Mesothelial cell of epicardium (in vitro differentiated cells): ENCODE measurements around the gene MAP7. TPM values are rescaled to one million over a fixed set of nuclear protein-coding genes. Genes with fewer than 3 reads are reported as not detected.

ENCODE experiments used
- DNase-seq, 2 experiments: peaks; one replicate each; pipeline ENCODE4 v3.0.0; 2021; ENCODE audit warnings: low spot score in 2 of 2; ENCODE audit not compliant: unreplicated experiment in 2 of 2
- H3K27ac Mint-ChIP-seq: 2 replicates; pipeline ENCODE4 v1.8.0; 2021; ENCODE audit warnings: mixed read lengths
- H3K27me3 Mint-ChIP-seq: 2 replicates; pipeline ENCODE4 v1.8.0; 2021; ENCODE audit warnings: low read depth, mixed read lengths
- H3K36me3 Mint-ChIP-seq: 2 replicates; pipeline ENCODE4 v1.8.0; 2021; ENCODE audit warnings: mixed read lengths
- H3K4me1 Mint-ChIP-seq: 2 replicates; pipeline ENCODE4 v1.8.0; 2021; ENCODE audit warnings: mixed read lengths
- H3K4me3 Mint-ChIP-seq: 2 replicates; pipeline ENCODE4 v1.8.0; 2021; ENCODE audit warnings: mild to moderate bottlenecking, moderate library complexity, mixed read lengths
- H3K9me3 Mint-ChIP-seq: 2 replicates; pipeline ENCODE4 v1.8.0; 2021; ENCODE audit warnings: mixed read lengths
- total RNA-seq: library from RNA; stranded (reverse); gene quantifications from 3 replicates; pipeline ENCODE4 v1.2.1, GENCODE V29; 2021
- TF ChIP-seq, protein P1 (sequence below): fragments of 200-600 bp; sonication (generic); IDR thresholded peaks from one replicate; pipeline ENCODE4 v1.5.0; 2021; ENCODE audit warnings: antibody characterized with exemption; ENCODE audit not compliant: unreplicated experiment

MAP7 gene
- total RNA-seq, 1 donor from 2014 or later: 15.1 TPM

DNA sequence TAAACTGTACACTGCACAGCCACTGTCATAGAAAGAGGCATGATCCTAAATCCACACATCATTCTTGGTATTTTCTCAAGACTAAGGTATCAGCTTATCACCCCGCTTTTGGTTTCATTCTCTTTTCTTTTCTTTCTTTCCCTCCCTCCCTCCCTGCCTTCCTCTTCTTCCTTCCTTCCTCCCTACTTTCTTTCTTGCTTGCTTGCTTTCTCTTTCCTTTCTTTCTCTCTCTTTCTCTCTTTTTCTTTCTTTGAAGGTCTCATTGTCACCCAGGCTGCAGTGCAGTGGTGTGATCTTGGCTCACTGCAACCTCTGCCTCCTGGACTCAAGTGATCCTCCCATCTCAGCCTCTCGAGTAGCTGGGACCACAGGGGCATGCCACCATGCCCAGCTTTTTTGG, 81.1 kb downstream of the MAP7 start:
- Mint-ChIP-seq H3K36me3 (no peaks in the 10 kb centered on the region), H3K4me1 (peaks cover 3% of the 10 kb centered on the region), H3K27ac (no peak overlapping the region), H3K9me3 (no peaks in the 10 kb centered on the region), H3K4me3 (no peak overlapping the region), H3K27me3 (no peaks in the 10 kb centered on the region)
- TF ChIP-seq, protein P1, sequence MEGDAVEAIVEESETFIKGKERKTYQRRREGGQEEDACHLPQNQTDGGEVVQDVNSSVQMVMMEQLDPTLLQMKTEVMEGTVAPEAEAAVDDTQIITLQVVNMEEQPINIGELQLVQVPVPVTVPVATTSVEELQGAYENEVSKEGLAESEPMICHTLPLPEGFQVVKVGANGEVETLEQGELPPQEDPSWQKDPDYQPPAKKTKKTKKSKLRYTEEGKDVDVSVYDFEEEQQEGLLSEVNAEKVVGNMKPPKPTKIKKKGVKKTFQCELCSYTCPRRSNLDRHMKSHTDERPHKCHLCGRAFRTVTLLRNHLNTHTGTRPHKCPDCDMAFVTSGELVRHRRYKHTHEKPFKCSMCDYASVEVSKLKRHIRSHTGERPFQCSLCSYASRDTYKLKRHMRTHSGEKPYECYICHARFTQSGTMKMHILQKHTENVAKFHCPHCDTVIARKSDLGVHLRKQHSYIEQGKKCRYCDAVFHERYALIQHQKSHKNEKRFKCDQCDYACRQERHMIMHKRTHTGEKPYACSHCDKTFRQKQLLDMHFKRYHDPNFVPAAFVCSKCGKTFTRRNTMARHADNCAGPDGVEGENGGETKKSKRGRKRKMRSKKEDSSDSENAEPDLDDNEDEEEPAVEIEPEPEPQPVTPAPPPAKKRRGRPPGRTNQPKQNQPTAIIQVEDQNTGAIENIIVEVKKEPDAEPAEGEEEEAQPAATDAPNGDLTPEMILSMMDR: no peak
- no peak for DNase-seq

DNA sequence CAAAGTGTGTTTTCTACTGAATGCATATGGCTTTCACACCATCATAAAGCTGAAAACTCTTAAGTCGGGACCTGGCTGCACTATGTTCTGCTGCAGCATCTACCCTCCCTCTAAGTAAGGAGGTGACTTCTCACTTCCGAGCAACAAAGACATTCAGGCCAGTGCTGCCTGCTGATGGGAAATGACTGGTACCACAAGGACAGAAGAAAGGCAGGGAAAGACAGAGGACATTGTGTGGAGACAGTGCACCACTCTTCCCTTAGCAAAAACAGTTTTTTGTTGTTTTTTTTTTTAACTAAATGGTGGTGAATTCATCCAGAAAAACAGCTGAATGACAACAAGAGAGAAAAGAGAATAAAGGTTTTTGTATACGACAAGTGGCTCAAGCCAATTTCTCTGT, 81.5 kb downstream of the MAP7 start:
- peaks cover 3% of the 10 kb centered on the region for H3K4me1 Mint-ChIP-seq
- TF ChIP-seq, protein P1: no peak

DNA sequence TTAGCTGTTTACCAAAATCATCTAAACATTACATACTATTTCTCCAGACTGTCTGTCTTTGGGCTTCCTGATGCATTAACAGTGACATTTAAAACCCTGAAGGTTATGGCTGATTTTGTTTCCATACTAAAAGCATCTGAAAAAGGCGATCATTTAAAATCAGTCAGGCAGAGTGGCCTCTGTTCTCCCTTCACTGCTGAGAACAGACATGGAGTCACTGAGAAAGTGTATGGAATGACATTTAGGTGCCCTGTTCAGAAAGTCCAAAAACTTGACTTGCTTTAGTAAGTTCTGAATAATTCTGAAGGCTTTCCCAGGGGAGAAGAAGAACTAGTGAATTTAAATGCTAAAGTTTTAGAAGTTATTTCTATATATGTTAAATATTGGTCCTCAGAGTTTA, 83.0 kb downstream of the MAP7 start:
- Mint-ChIP-seq H3K36me3 (no peaks in the 10 kb centered on the region), H3K9me3 (no peaks in the 10 kb centered on the region), H3K27me3 (no peaks in the 10 kb centered on the region), H3K4me1 (peaks cover 3% of the 10 kb centered on the region), H3K4me3 (no peak overlapping the region), H3K27ac (no peak overlapping the region)
- TF ChIP-seq, protein P1: no peak
- DNase-seq: no peak

More for the DNA sequence above, 81.5 kb downstream of the MAP7 start:
- no peak overlapping the region for H3K4me3 Mint-ChIP-seq
- no peak overlapping the region for H3K27ac Mint-ChIP-seq
- no peaks in the 10 kb centered on the region for H3K27me3 Mint-ChIP-seq
- no peak for DNase-seq
- no peaks in the 10 kb centered on the region for H3K36me3 Mint-ChIP-seq
- no peaks in the 10 kb centered on the region for H3K9me3 Mint-ChIP-seq

DNA sequence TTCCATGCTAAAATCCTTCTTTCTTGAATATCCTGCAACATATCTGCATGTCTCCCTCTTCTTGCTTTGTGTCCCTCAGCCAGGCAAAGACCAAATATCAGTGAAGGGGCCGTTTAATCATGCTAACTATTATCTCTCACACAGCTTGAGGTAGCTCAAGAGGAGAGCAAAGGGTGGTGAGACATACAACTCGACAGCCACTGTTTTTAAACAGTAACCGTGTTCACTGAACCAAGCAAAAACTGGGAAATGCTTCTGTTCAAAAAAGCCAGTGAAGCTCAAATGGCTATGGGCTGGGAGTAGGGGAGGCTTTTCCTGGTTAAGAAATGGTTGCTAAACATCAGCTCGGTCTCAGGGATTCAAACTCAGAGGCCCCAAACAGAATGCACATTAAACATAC, 83.4 kb downstream of the MAP7 start:
- H3K27me3 Mint-ChIP-seq: no peaks in the 10 kb centered on the region
- no peak overlapping the region for H3K27ac Mint-ChIP-seq
- TF ChIP-seq, protein P1: no peak
- peaks cover 3% of the 10 kb centered on the region for H3K4me1 Mint-ChIP-seq
- H3K36me3 Mint-ChIP-seq: no peaks in the 10 kb centered on the region
- no peak for DNase-seq
- H3K9me3 Mint-ChIP-seq: no peaks in the 10 kb centered on the region
- H3K4me3 Mint-ChIP-seq: no peak overlapping the region

DNA sequence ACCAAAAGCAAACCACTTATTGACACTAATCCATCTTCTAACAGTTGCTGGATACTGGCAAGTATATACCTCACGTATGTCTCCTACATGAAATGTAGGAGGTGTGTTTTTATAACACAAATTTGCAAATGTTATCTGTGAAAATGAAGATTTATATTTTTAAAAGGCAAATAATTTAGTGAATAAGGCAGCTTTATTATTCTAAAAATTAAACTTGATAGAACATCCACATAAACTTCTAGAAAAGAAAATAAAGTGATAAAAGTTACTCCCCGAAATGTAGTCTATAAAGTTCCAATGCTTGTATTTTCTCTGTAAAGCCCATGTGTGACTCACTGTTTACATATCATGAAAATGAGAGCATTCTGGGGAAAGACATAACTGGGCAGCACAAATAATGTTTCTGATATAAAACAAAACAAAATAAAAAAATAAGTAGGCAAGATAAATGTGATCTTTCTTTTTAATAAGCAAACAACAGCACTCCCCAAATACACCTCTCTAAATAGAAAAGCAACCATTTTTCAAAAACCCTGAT, 84.4 kb downstream of the MAP7 start:
- no peak overlapping the region for H3K27ac Mint-ChIP-seq
- H3K9me3 Mint-ChIP-seq: no peaks in the 10 kb centered on the region
- no peaks in the 10 kb centered on the region for H3K27me3 Mint-ChIP-seq
- H3K4me1 Mint-ChIP-seq: peaks cover 3% of the 10 kb centered on the region
- no peak for DNase-seq
- TF ChIP-seq, protein P1: no peak
- no peaks in the 10 kb centered on the region for H3K36me3 Mint-ChIP-seq
- no peak overlapping the region for H3K4me3 Mint-ChIP-seq

DNA sequence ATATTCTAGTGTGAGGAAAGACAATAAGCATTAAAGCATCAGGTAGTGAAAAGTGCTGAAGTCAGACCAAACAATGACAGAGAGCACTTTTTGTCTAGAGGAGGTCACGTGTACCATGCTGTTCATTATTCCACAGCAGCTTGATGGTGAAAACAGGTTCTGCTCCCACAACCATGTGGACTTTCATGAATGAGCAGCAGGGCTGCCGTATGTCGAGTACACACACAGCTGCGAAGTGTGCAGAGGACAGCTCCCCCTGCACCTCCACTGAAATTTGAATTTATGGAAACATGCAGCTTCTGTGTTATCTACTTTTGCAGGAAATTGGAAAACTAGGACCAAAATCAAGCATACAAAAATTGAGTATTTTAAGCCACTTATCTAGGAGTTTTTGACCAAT, 85.3 kb downstream of the MAP7 start:
- no peaks in the 10 kb centered on the region for H3K36me3 Mint-ChIP-seq
- no peak for DNase-seq
- peaks cover 3% of the 10 kb centered on the region for H3K4me1 Mint-ChIP-seq
- no peaks in the 10 kb centered on the region for H3K9me3 Mint-ChIP-seq
- no peak overlapping the region for H3K4me3 Mint-ChIP-seq
- TF ChIP-seq, protein P1: no peak
- no peak overlapping the region for H3K27ac Mint-ChIP-seq
- H3K27me3 Mint-ChIP-seq: no peaks in the 10 kb centered on the region
